Endothelial cell of umbilical vein (primary cell): Measurements from ENCODE around the gene NDFIP1. TPM values are rescaled to one million over a fixed set of nuclear protein-coding genes. Genes with fewer than 3 reads are reported as not detected.

ENCODE experiments used
- BruUV-seq: library from RNA; stranded (reverse); fragments of 400-500 nt; replicated peaks from 2 replicates; lab custom pipeline; 2021; lab: Mats Ljungman, UMichigan
- CTCF ChIA-PET: fragments of 300-600, 350-600 bp; sonication (Branson Sonifier 250); formaldehyde crosslinking; loops from one replicate; lab custom pipeline; 2021; ENCODE audit warnings: antibody characterized with exemption, inconsistent platforms; lab: Charles Lee
- POLR2A ChIA-PET: fragments of 300-600, 350-600 bp; sonication (Branson Sonifier 250); formaldehyde crosslinking; loops from one replicate; lab custom pipeline; 2021; ENCODE audit warnings: antibody characterized with exemption, inconsistent platforms; lab: Charles Lee
- DNase-seq: peaks from one replicate; pipeline ENCODE4 v3.0.0-alpha.2; 2011; ENCODE audit warnings: low read depth, low spot score
- FAIRE-seq: peaks from 2 replicates; lab custom pipeline; 2011; peaks lifted over from hg19 to GRCh38; lab: Jason Lieb, UNC
- H2AFZ ChIP-seq: 2 replicates; pipeline ENCODE4 v1.6.0; 2012; ENCODE audit warnings: low read depth, low read length, control low read depth, inconsistent platforms
- H3K27ac ChIP-seq: 2 replicates; pipeline ENCODE4 v1.5.1; 2011; ENCODE audit warnings: low read depth, mild to moderate bottlenecking, control low read depth, low read length, moderate library complexity; ENCODE audit not compliant: insufficient read depth
- H3K27me3 ChIP-seq, 2 experiments: 2 replicates each; pipeline versions ENCODE4 v1.6.0 to v1.6.1; 2011; ENCODE audit warnings: low read length in 2 of 2, mixed read lengths in 1 of 2; ENCODE audit not compliant: control insufficient read depth in 2 of 2, insufficient read depth in 2 of 2
- H3K36me3 ChIP-seq, 2 experiments: 2 replicates in 1 of 2; 3 replicates in 1 of 2; pipeline ENCODE4 v1.5.1; 2011; ENCODE audit warnings: low read length in 2 of 2, mild to moderate bottlenecking in 1 of 2, moderate library complexity in 1 of 2; ENCODE audit not compliant: control insufficient read depth in 2 of 2, insufficient read depth in 2 of 2; ENCODE audit errors: extremely low read depth in 1 of 2
- H3K4me1 ChIP-seq: 3 replicates; pipeline ENCODE4 v1.5.1; 2011; ENCODE audit warnings: mild to moderate bottlenecking, low read length; ENCODE audit not compliant: control insufficient read depth, insufficient read depth; ENCODE audit errors: extremely low read depth
- H3K4me2 ChIP-seq: 2 replicates; pipeline ENCODE4 v1.6.1; 2011; ENCODE audit warnings: low read length, control low read depth, mixed read lengths; ENCODE audit not compliant: insufficient read depth
- H3K4me3 ChIP-seq, 3 experiments: fragments of 200-600 bp in 1 of 3; sonication (generic), shearing (Covaris generic) in 1 of 3; replicated peaks in 1 of 3; 2 replicates each; pipeline ENCODE4 v1.5.1; 2011 to 2016; ENCODE audit warnings: control low read depth in 3 of 3, low read length in 3 of 3, mild to moderate bottlenecking in 2 of 3, inconsistent platforms in 1 of 3, low read depth in 1 of 3, moderate library complexity in 1 of 3; ENCODE audit not compliant: insufficient read depth in 1 of 3
- H3K79me2 ChIP-seq: 2 replicates; pipeline ENCODE4 v1.6.0; 2012; ENCODE audit warnings: low read length, inconsistent platforms; ENCODE audit not compliant: control insufficient read depth, insufficient read depth
- H3K9ac ChIP-seq: replicated peaks from 2 replicates; pipeline ENCODE3; 2011; ENCODE audit warnings: low read length, control low read depth; ENCODE audit not compliant: insufficient read depth; ENCODE audit errors: extremely low read depth
- H3K9me1 ChIP-seq: replicated peaks from 3 replicates; pipeline ENCODE4 v1.6.0; 2011; ENCODE audit warnings: mild to moderate bottlenecking, low read length; ENCODE audit not compliant: control insufficient read depth, insufficient read depth; ENCODE audit errors: extremely low read depth
- H3K9me3 ChIP-seq: replicated peaks from 2 replicates; pipeline ENCODE4 v1.5.1; 2012; ENCODE audit warnings: low read length, inconsistent platforms; ENCODE audit not compliant: control insufficient read depth, insufficient read depth
- H4K20me1 ChIP-seq: replicated peaks from 2 replicates; pipeline ENCODE3; 2011; ENCODE audit warnings: mild to moderate bottlenecking, low read length; ENCODE audit not compliant: control insufficient read depth, insufficient read depth; ENCODE audit errors: extremely low read depth
- EZH2 ChIP-seq: IDR thresholded peaks from 2 replicates; pipeline ENCODE4 v1.6.1; 2012; ENCODE audit warnings: borderline replicate concordance, low read depth, mild to moderate bottlenecking, moderate library complexity, low read length, inconsistent platforms; ENCODE audit not compliant: severe bottlenecking
- FOS ChIP-seq: IDR thresholded peaks from 2 replicates; pipeline ENCODE4 v1.6.1; 2011; ENCODE audit warnings: mild to moderate bottlenecking, low read length, moderate library complexity, borderline replicate concordance; ENCODE audit not compliant: insufficient read depth
- GATA2 ChIP-seq: IDR thresholded peaks from 2 replicates; pipeline ENCODE4 v1.7.0; 2011; ENCODE audit warnings: low read depth, mild to moderate bottlenecking, moderate library complexity, mixed read lengths, low read length; ENCODE audit not compliant: insufficient read length, insufficient read depth
- JUN ChIP-seq: IDR thresholded peaks from 2 replicates; pipeline ENCODE4 v1.6.1; 2011; ENCODE audit warnings: borderline replicate concordance, low read depth; ENCODE audit not compliant: insufficient read length, insufficient read depth
- MYC ChIP-seq: IDR thresholded peaks from one replicate; pipeline ENCODE4 v1.6.1; 2011; ENCODE audit warnings: mild to moderate bottlenecking, low read depth, low read length
- POLR2A ChIP-seq: IDR thresholded peaks from 2 replicates; pipeline ENCODE4 v1.6.1; 2012; ENCODE audit warnings: low read depth, mild to moderate bottlenecking, control low read depth, low read length
- POLR2AphosphoS5 ChIP-seq: IDR thresholded peaks from 2 replicates; pipeline ENCODE4 v1.6.1; 2012; ENCODE audit warnings: low read depth, mild to moderate bottlenecking, control low read depth, low read length, moderate library complexity; ENCODE audit not compliant: insufficient read depth
- dilution Hi-C: fragments of 300-500 bp; cut with MboI; formaldehyde crosslinking; loops from one replicate; pipeline ENCODE4 v1.15.0; 2019; ENCODE audit warnings: low sequenced_read_pairs; ENCODE audit not compliant: extremely low pct_ligation_motif_present
- intact Hi-C: fragments of 100-400 bp; cut with micrococcal nuclease; formaldehyde crosslinking; loops from one replicate; pipeline ENCODE4 v1.10.0; 2022
- polyA plus RNA-seq, 4 experiments: library from polyadenylated mRNA; depleted of rRNA in 3 of 4; stranded (reverse) in 3 of 4; unstranded in 1 of 4; fragments of >200 nt; gene quantifications; 2 replicates each; pipeline versions ENCODE4 v1.2.1 to v1.2.3, GENCODE V29; 2011 to 2012; ENCODE audit warnings: missing spikeins in 1 of 4
- total RNA-seq: library from RNA; stranded (reverse); gene quantifications from 2 replicates; pipeline ENCODE4 v1.2.3, GENCODE V29; 2021
- TF ChIP-seq, protein P1 (sequence below), 2 donors: IDR thresholded peaks; 1 replicate in 1 of 2; 2 replicates in 1 of 2; pipeline ENCODE4 v1.5.1; 2011; ENCODE audit warnings: low read length in 2 of 2, mild to moderate bottlenecking in 2 of 2, moderate library complexity in 2 of 2, control low read depth in 1 of 2, inconsistent platforms in 1 of 2, low read depth in 1 of 2; ENCODE audit not compliant: insufficient read depth in 1 of 2; ENCODE audit errors: extremely low read depth in 1 of 2
- TF ChIP-seq, protein P2 (sequence below): IDR thresholded peaks from 2 replicates; pipeline ENCODE4 v1.6.1; 2011; ENCODE audit not compliant: insufficient read depth, insufficient read length

Gene NDFIP1
- total and polyA plus RNA-seq, 2 donors (not counting 3 experiments of a cell fraction or from before 2014, with no cell fraction given), result 12.3 to 42.6 TPM

DNA sequence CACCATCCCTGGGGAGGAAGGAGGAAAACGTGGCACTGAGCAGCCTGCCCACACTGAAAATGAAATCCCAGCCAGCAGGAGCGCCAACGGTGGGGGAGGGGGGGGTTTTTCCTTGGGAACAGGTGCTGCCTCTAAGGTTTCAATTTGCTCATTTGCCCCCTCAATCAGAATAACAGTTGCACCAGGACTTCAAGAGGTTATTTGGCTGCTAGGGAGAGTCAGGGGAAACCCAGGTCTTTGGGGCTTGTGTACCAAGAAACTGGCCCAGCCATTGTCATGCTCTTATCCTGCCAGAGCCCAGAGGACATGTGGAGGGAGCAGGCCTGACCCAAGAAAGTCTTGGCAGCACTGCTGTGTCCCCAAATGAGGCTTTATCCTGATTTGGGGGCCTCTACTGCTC, 66.5 kb downstream of the NDFIP1 start:
- Histone ChIP-seq H3K79me2 (no peaks in the 10 kb centered on the region), H3K4me1 (no peaks in the 10 kb centered on the region), H3K27ac (no peak overlapping the region), H2AFZ (no peak overlapping the region), H3K27me3 (no peaks in the 10 kb centered on the region), H3K9me3 (no peaks in the 10 kb centered on the region), H3K36me3 (no peaks in the 10 kb centered on the region), H3K9ac (no peak overlapping the region), H4K20me1 (no peaks in the 10 kb centered on the region), H3K9me1 (no peaks in the 10 kb centered on the region), H3K4me2 (no peak overlapping the region), H3K4me3 (no peak overlapping the region)
- dilution Hi-C loops (no loop called here), intact Hi-C loops (no loop called here)
- ChIA-PET POLR2A (no interaction called here), CTCF (interaction anchor here (0.6 to 1.0 kb wide), 2 partner anchors 9 to 13 kb away, joined by 3 read pairs; no protein-coding TSS in a partner anchor)
- FAIRE-seq, result no peak
- BruUV-seq, result no TSS peak
- TF ChIP-seq MYC, result no peak
- no peak for TF ChIP-seq JUN
- TF ChIP-seq GATA2, result no peak
- TF ChIP-seq POLR2A, result no peak
- TF ChIP-seq, protein P1, sequence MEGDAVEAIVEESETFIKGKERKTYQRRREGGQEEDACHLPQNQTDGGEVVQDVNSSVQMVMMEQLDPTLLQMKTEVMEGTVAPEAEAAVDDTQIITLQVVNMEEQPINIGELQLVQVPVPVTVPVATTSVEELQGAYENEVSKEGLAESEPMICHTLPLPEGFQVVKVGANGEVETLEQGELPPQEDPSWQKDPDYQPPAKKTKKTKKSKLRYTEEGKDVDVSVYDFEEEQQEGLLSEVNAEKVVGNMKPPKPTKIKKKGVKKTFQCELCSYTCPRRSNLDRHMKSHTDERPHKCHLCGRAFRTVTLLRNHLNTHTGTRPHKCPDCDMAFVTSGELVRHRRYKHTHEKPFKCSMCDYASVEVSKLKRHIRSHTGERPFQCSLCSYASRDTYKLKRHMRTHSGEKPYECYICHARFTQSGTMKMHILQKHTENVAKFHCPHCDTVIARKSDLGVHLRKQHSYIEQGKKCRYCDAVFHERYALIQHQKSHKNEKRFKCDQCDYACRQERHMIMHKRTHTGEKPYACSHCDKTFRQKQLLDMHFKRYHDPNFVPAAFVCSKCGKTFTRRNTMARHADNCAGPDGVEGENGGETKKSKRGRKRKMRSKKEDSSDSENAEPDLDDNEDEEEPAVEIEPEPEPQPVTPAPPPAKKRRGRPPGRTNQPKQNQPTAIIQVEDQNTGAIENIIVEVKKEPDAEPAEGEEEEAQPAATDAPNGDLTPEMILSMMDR (IDR thresholded peaks at IDR 0.05; ENCODE audit: extremely low read depth in 1 of 2, insufficient read depth in 1 of 2, low read depth in 1 of 2, low read length in 2 of 2), result no peak
- TF ChIP-seq POLR2AphosphoS5, result no peak
- TF ChIP-seq, protein P2, sequence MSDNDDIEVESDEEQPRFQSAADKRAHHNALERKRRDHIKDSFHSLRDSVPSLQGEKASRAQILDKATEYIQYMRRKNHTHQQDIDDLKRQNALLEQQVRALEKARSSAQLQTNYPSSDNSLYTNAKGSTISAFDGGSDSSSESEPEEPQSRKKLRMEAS, result no peak
- TF ChIP-seq FOS, result no peak
- no peak for TF ChIP-seq EZH2
- no peak for DNase-seq
